Measurements from ENCODE around the gene GAPVD1. TPM values are rescaled to one million over a fixed set of nuclear protein-coding genes. Genes with fewer than 3 reads are reported as not detected.
A peak's percentile ranks its signal among the peaks of the same experiment; 100 is the strongest.

The GAPVD1 gene
- total RNA-seq, 2 donors from 2014 or later: 34.4 to 50.1 TPM

DNA sequence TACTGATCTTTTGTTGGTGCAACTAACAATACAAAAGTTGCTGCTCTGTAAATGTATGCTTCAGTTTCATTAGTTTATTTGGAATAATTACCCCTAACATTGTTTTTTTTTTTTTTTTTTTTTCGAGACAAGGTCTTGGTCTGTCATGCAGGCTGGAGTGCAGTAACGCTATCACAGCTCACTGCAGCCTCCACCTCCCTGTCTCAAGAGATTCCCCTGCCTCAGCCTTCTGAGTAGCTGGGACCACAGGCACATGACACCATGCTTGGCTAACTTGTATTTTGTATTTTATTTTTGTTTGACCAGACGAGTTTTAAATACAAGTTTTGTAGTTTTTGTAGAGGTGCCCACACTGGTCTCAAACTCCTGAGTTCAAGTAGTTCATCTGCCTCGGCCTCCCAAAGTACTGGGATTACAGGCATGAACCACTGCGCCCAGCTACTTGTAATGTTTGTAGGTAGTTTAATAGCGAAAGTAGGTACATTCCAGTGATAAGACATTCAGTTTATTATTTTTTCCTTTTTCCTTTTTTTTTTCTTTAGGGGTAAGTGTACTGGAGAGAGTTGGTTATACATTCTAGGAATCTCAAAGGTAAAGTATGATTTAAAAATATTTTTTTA is 6.9 kb downstream of the GAPVD1 start:
- intact Hi-C loops (cut with DNase I): no loop called here
- H3K4me1 ChIP-seq (replicated peaks): no peaks in the 10 kb centered on the region

GRCh38 chr9:125269014-125269397 is 7.4 kb downstream of the GAPVD1 start:
- 87% methylated on average over 1 of the region's 1 CpG for whole genome bisulfite sequencing
- H3K4me1 ChIP-seq (replicated peaks): no peaks in the 10 kb centered on the region
- TF ChIP-seq POLR2A (IDR thresholded peaks at IDR 0.05) (no peak), POLR2AphosphoS5 (IDR thresholded peaks at IDR 0.05) (no peak)
- TF ChIP-seq, protein P1, sequence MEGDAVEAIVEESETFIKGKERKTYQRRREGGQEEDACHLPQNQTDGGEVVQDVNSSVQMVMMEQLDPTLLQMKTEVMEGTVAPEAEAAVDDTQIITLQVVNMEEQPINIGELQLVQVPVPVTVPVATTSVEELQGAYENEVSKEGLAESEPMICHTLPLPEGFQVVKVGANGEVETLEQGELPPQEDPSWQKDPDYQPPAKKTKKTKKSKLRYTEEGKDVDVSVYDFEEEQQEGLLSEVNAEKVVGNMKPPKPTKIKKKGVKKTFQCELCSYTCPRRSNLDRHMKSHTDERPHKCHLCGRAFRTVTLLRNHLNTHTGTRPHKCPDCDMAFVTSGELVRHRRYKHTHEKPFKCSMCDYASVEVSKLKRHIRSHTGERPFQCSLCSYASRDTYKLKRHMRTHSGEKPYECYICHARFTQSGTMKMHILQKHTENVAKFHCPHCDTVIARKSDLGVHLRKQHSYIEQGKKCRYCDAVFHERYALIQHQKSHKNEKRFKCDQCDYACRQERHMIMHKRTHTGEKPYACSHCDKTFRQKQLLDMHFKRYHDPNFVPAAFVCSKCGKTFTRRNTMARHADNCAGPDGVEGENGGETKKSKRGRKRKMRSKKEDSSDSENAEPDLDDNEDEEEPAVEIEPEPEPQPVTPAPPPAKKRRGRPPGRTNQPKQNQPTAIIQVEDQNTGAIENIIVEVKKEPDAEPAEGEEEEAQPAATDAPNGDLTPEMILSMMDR (IDR thresholded peaks at IDR 0.05): no peak
- intact Hi-C loops (cut with DNase I): no loop called here
- no peaks in the 10 kb centered on the region for H3K9me3 ChIP-seq
- H3K36me3 ChIP-seq: no peaks in the 10 kb centered on the region
- DNase-seq (ENCODE audit: low spot score): no peak
- H3K27ac ChIP-seq: no peak overlapping the region
- no peaks in the 10 kb centered on the region for H3K27me3 ChIP-seq (replicated peaks; ENCODE audit: insufficient read depth)
- H3K4me3 ChIP-seq: no peak overlapping the region

More for the DNA sequence above, 6.9 kb downstream of the GAPVD1 start:
- Histone ChIP-seq H3K4me3 (no peak overlapping the region), H3K27ac (no peak overlapping the region), H3K9me3 (no peaks in the 10 kb centered on the region), H3K36me3 (no peaks in the 10 kb centered on the region), H3K27me3 (replicated peaks; ENCODE audit: insufficient read depth) (no peaks in the 10 kb centered on the region)
- no peak for TF ChIP-seq POLR2AphosphoS5 (IDR thresholded peaks at IDR 0.05)
- no peak for TF ChIP-seq POLR2A (IDR thresholded peaks at IDR 0.05)
- TF ChIP-seq, protein P1 (IDR thresholded peaks at IDR 0.05): no peak
- no peak for DNase-seq (ENCODE audit: low spot score)
- WGBS: 64% methylated on average over 6 of the region's 6 CpGs

DNA sequence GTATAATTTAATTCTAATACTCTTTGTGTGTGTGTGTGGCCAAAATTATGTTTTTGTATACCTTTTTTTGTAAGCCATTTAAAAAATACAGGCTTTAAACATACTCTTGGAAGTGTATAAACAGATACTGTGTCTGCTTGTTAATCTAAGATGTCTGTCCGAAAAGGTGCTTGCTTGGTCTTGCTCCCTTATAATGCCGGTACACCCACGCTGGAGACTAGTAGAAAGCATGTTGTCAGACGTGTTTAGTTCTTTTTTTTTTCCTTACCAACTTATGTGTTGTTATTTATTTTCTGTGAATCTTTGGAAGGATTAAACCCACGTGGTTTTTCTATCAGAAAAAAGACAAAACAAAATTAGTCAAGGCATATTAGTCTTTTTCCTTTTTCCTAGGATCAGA is 9.5 kb downstream of the GAPVD1 start:
- H3K27ac ChIP-seq: peak overlapping the region in 1 of 2 donors; percentile 26

GRCh38 chr9:125272697-125273096 is 11.1 kb downstream of the GAPVD1 start:
- TF ChIP-seq, protein P1 (IDR thresholded peaks at IDR 0.05): no peak
- TF ChIP-seq POLR2AphosphoS5 (IDR thresholded peaks at IDR 0.05): peak; percentile 65
- Histone ChIP-seq H3K4me3 (no peak overlapping the region), H3K36me3 (no peaks in the 10 kb centered on the region), H3K9me3 (no peaks in the 10 kb centered on the region), H3K27me3 (replicated peaks; ENCODE audit: insufficient read depth) (no peaks in the 10 kb centered on the region), H3K27ac (peak overlapping the region in 1 of 2 donors; percentile 26), H3K4me1 (replicated peaks) (no peaks in the 10 kb centered on the region)
- WGBS: 20% methylated on average over 3 of the region's 3 CpGs
- peak; percentile 24 for DNase-seq (ENCODE audit: low spot score)
- intact Hi-C loops (cut with DNase I): no loop called here

More for the DNA sequence above, 9.5 kb downstream of the GAPVD1 start:
- TF ChIP-seq POLR2AphosphoS5 (IDR thresholded peaks at IDR 0.05) (peak; percentile 10), POLR2A (IDR thresholded peaks at IDR 0.05) (no peak)
- TF ChIP-seq, protein P1 (IDR thresholded peaks at IDR 0.05): no peak
- no peak for DNase-seq (ENCODE audit: low spot score)
- Histone ChIP-seq H3K36me3 (no peaks in the 10 kb centered on the region), H3K9me3 (no peaks in the 10 kb centered on the region), H3K27me3 (replicated peaks; ENCODE audit: insufficient read depth) (no peaks in the 10 kb centered on the region), H3K4me1 (replicated peaks) (no peaks in the 10 kb centered on the region), H3K4me3 (no peak overlapping the region)
- intact Hi-C loops (cut with DNase I): no loop called here
- WGBS: 31% methylated on average over 5 of the region's 5 CpGs

DNA sequence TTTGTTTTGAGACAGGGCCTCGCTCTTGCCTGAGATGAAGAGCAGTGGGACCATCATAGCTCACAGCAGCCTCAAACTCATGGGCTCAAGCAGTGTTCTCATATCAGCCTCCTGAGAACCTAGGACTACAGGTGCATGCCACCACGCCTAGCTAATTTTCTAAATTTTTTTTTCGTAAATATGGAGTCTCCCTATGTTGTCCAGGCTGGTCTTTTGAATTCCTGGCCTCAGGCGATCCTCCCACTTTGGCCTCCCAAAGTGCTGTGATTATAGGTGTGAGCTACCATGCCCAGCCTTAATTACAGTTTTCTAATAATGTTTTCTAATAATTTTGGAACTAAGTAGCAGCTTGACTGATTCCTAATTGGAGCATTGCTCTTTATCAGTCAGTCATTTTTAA is 15.1 kb downstream of the GAPVD1 start:
- no peak for DNase-seq (ENCODE audit: low spot score)

More for the DNA sequence above, 15.1 kb downstream of the GAPVD1 start:
- no peaks in the 10 kb centered on the region for H3K4me1 ChIP-seq (replicated peaks)
- TF ChIP-seq POLR2A (IDR thresholded peaks at IDR 0.05) (no peak), POLR2AphosphoS5 (IDR thresholded peaks at IDR 0.05) (no peak)
- TF ChIP-seq, protein P1 (IDR thresholded peaks at IDR 0.05): no peak
- H3K4me3 ChIP-seq: no peak overlapping the region
- no peak overlapping the region for H3K27ac ChIP-seq
- H3K36me3 ChIP-seq: no peaks in the 10 kb centered on the region
- no peaks in the 10 kb centered on the region for H3K9me3 ChIP-seq
- H3K27me3 ChIP-seq (replicated peaks; ENCODE audit: insufficient read depth): no peaks in the 10 kb centered on the region
- intact Hi-C loops (cut with DNase I): no loop called here
- WGBS: 96% methylated on average over 4 of the region's 4 CpGs
